SU-DHL-6 (cell line): ENCODE measurements around the gene FBH1.

ENCODE experiments used
- CTCF ChIP-seq: fragments of 200-600 bp; sonication (generic); IDR thresholded peaks from one replicate; pipeline ENCODE4 v1.5.1; 2017; ENCODE audit warnings: antibody characterized with exemption, mild to moderate bottlenecking, low read length, moderate library complexity; ENCODE audit not compliant: insufficient read depth, poor library complexity, severe bottlenecking
- EZH2phosphoT487 ChIP-seq: fragments of 200-600 bp; sonication (generic), shearing (Covaris generic); conservative IDR thresholded peaks from 2 replicates; pipeline ENCODE4 v1.6.1; 2018; ENCODE audit warnings: mild to moderate bottlenecking, antibody characterized with exemption, low read length, moderate library complexity, mixed read lengths

DNA sequence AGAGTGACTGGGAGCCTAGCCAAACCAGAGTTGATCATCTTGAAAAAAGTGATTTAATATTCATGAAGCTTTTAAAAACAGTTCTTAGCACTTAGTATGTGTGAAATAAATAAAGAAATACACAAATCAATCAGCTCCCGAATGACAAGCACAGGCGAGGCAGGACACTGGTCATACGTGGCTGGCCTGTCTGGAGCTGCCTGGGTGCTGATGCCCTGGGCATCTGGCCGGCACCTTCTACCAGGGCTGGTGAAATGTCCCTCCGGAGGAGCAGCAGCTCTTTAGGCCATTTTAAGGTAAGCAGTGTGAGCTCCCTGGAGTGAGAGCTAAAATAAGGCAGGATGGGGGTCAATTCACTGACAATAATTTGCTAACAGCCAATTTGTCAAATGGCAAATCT lies 63.6 kb downstream of the FBH1 start:
- no peak for TF ChIP-seq CTCF
- TF ChIP-seq EZH2phosphoT487: no peak
